Upper lobe of left lung (tissue), 4 donors: ENCODE measurements around the gene IFT43.

ENCODE experiments used
- EP300 ChIP-seq, 4 donors: sonication (generic); formaldehyde crosslinking; IDR thresholded peaks; one replicate each; pipeline ENCODE4 v1.5.1; 2017; ENCODE audit warnings: antibody characterized with exemption in 4 of 4, control low read depth in 2 of 4
- POLR2A ChIP-seq, 4 donors: fragments of 450-650 bp; IDR thresholded peaks; one replicate each; pipeline ENCODE4 v1.5.1; 2016 to 2017; ENCODE audit warnings: antibody characterized with exemption in 4 of 4, mild to moderate bottlenecking in 2 of 4
- TF ChIP-seq, protein P1 (sequence below), 6 experiments: fragments of 450-650 bp in 4 of 6; fragments of 200-600 bp in 2 of 6; sonication (generic) in 2 of 6; IDR thresholded peaks; one replicate each; pipeline ENCODE4 v1.5.1; 2016 to 2019; ENCODE audit warnings: antibody characterized with exemption in 6 of 6

DNA sequence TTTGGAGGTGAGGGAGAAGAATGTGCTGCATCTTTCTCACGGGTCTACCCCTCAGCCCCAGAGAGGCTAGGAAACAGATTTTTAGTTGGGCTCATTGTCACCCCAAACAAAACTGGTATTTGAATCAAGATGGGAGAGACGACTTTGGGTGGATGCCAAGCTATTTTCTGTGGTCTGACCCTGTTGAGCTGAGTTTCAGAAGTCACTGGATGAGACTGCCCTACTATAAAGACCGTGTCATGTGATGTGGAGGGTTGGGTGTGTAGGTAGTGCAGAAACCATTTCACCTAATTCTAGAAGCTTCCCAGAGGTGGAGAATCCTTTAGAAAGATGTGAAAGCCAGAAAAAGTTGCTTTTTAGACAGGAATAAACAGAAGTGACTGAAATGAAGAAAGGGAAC is 60.2 kb downstream of the IFT43 start:
- TF ChIP-seq, protein P1, sequence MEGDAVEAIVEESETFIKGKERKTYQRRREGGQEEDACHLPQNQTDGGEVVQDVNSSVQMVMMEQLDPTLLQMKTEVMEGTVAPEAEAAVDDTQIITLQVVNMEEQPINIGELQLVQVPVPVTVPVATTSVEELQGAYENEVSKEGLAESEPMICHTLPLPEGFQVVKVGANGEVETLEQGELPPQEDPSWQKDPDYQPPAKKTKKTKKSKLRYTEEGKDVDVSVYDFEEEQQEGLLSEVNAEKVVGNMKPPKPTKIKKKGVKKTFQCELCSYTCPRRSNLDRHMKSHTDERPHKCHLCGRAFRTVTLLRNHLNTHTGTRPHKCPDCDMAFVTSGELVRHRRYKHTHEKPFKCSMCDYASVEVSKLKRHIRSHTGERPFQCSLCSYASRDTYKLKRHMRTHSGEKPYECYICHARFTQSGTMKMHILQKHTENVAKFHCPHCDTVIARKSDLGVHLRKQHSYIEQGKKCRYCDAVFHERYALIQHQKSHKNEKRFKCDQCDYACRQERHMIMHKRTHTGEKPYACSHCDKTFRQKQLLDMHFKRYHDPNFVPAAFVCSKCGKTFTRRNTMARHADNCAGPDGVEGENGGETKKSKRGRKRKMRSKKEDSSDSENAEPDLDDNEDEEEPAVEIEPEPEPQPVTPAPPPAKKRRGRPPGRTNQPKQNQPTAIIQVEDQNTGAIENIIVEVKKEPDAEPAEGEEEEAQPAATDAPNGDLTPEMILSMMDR (IDR thresholded peaks at IDR 0.05), result no peak
- TF ChIP-seq POLR2A (IDR thresholded peaks at IDR 0.05), result no peak
- no peak for TF ChIP-seq EP300 (IDR thresholded peaks at IDR 0.05)
